NCI-H82 treated with DMSO at 0.1 percent for 48 hours (cell line): Measurements from ENCODE around the gene MAS1.
"Not testable (repeated sequence)": the region's sequence is repeated elsewhere in the genome, so short reads cannot be mapped to it uniquely, and the experiment has no call there.

Experiments used
- DNase-seq: peaks from one replicate; lab custom pipeline; 2025; ENCODE audit not compliant: unreplicated experiment; lab: John Stamatoyannopoulos, UW

MAS1 gene

DNA sequence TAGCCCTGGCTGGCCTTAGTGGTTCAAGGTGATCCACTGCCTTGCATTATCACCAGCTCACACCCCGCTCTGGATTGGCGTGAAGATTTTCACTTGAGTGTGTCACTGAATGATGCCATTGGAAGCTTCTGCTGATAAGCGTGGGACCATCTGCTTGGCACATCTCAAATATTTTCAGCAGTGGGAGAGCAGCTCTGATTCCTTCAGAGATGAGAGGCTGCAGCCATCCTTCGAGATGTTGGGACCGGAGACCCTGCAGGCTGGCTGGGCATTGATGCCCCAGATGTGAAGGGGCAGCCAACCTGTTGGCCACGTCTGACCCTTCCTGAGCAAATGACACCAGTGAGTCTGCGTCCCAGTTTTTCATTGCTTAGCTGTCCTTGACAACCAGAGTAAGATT lies at the start of gene MAS1:
TSS of gene MAS1 (plus strand) at position 197 of the 400 bp plus-strand sequence. CDS start 15,968 bp downstream, outside the sequence.
- DNase-seq, result no peak

DNA sequence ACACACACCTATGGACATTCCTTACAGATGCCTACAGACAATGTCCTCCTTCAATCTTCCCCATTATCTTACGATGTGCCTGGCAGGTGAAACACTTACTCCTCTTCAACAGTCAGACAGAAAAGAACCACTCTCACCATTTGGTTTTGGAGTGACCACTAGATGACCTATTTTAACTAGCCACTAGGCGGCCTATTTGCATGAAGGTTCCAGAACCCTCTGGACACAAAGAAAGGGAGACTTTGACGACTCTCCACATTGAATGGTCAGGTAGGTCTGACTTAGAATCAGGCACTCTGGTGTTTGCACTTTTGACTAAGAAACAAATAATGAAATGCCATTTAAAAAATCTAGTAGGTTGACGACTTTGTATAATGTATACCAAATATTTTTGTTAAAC lies 48.8 kb upstream of the MAS1 start:
- no peak for DNase-seq

DNA sequence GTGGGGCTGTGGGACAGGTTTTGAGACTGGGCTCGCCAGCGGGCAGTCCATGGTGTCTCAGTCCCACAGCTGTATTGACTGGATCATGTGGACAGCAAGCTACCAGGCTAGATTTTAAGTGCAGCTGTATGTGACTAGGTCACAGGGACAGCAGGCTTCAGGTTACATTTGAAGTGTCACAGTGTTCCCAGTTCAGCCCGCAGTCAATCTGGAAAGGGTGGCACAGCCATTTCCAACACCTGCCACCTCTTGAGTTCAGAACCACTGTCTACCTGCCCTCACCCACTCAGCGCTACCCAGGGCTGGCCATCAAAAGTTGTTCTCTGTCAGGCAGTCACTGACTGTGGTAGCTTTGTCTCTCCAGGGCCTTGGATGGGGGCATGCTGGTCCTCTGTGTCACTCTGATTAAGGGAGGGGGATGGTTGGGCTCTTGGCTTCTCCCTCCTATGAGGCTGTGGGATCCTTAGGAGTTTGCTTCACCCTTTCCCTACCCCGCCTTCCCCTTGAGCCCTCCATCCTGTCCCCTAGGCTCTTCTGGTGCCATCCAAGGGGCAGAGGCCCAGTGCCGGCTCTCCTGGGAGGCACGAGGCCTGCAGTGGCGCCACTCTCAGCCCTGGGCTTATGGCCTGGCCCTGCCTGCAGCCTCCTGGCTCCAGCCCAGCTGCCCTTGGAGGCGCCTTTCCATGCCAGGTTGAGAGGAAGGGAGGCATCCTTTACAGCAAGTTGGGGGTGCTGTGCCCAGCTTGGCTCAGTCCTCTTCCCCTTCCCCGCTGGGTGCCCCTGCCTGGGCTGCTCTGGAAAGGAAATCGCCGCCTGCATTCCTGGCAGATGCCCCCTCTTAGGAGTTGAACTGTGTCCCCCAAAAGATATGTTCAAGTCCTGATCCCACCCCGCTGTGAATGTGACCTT lies 45.8 kb upstream of the MAS1 start:
- DNase-seq, result no peak

DNA sequence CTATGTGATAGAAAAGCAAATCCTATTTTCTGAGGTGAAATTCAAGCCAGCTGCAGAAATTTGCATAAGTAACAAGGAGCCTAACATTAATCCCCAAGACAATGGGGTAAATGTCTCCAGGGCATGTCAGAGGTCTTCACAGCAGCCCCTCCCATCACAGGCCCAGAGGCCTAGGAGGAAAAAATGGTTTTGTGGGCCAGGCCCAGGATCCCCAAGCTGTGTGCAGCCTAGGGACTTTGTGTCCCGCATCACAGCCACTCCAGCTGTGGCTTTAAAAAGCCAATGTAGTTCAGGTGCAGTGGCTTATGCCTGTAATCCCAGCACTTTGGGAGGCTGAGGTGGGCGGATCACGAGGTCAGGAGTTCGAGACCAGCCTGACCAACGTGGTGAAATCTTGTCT lies 42.2 kb upstream of the MAS1 start:
- not testable (repeated sequence) for DNase-seq

DNA sequence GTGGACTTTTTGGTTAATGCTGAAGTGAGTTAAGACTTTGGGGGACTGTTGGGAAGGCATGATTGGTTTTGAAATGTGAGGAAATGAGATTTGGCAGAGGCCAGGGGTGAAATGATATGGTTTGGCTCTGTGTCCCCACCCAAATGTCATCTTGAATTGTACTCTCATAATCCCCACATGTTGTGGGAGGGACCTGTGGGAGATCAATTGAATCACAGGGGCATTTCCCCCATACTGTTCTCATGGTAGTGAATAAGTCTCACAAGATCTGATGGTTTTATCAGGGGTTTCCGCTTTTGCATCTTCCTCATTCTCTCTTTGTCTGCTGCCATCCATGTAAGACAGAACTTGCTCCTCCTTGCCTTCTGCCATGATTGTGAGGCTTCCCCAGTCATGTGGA lies 40.9 kb upstream of the MAS1 start:
- DNase-seq, result not testable (repeated sequence)

DNA sequence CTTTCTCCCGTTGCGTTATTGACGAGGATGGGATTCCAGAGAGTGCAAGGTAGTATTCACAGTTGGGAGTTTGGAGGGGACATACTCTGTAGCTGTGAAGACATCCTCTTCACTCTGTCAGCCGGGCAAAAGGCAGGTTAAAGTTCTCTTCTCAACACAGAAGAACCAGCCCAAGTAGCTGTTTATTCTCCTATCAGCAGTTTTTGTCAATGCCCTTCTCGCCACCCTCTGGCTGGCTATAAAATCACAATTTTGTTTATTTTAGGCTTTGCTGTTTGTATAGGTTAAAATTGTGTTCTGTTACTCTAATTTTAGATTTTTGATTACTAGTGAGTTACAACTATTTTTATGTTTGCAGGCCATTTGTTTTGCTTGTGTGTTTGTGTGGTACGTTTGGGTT lies 37.9 kb upstream of the MAS1 start:
- no peak for DNase-seq

DNA sequence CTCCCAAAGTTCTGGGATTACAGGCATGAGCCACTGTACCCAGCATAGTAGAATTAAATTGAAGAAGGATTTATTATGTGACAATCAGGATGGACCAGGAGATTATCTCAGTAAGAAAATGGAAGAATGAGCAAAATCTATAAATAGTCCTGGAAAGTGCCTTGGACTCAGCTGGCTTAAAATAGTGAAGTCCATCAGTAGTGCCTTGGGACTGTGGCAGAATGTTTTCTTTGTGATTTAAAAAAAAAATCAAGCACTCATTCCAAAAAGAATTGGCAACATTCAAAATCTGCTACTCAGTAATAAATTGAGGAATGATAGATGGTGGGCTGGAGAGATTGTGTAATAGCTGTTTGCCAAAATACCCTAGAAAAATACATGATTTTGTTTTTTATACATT lies 37.0 kb upstream of the MAS1 start:
- no peak for DNase-seq

DNA sequence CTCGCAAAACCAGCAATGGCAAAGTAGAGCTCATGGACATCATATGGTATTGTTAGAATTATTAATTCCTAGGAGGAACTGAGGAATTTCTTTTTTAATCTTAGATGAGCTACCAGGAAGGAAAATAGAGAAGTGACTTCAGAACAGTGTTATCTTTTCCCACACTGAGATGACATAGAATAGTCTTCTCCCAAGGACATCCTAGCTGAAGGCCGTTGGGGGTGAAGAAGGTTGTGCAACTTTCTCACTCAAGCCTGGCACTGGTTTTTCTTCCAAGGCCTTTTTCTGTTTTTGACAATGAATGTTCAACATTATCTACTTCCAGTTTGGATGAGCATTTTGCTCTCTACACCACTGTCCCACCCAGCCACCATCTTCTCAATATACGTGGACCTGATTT lies 35.8 kb upstream of the MAS1 start:
- DNase-seq, result no peak

DNA sequence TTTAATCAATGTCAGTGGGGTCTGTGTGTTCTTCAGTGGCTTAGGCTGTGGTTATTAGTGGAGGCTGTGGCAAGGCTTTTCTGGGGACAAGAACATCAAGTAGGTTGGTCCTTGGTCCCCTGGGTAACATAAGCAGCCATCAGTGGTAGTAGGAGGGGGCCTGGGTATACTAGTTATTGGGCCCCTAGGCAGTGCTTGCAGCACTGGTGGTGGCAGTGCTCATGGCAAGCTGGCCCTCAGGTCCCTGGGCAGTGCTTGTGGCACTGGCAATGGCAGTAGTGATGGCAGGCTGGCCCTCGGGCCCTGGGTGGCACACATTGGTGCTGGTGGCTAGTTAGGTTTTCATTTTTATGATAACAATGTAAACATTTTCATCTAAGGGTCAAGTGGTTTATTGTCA lies 32.5 kb upstream of the MAS1 start:
- no peak for DNase-seq

DNA sequence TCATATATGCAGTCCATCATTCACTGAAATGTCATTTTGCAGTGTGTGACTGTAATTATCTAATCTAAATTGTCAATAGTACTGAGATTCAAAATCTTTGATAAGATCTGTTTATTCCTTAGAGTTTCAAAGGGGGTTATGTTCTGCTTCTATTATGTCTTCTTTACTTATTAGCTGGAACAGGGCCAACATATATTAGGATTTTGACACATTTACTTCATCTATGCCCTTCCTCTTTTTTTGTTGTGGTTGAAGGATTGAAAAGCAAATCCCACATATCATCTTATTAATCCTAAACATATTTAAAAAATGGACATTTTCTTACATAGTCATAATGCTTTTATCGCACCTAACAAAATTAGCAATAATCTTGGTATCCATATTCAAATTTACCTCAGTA lies 30.3 kb upstream of the MAS1 start:
- no peak for DNase-seq

DNA sequence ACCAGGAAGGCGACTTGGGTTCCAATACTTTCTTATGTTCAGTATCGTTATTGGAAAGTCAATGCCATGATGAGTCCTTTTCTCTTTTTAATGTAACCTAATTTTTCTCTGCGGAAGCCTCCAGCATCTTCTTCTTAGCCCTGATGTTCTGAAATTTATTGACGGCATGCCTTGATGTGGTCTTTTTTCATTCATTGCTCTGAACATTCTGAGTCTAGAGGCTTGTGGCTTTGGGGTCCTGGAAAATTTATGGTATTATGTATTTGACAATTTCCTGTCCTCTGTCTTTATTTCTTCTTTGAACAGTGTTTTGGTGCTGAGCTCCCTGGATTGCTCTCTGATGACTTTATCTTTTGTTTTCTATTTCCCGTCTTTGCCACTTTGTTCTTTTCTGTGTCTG lies 28.7 kb upstream of the MAS1 start:
- no peak for DNase-seq

DNA sequence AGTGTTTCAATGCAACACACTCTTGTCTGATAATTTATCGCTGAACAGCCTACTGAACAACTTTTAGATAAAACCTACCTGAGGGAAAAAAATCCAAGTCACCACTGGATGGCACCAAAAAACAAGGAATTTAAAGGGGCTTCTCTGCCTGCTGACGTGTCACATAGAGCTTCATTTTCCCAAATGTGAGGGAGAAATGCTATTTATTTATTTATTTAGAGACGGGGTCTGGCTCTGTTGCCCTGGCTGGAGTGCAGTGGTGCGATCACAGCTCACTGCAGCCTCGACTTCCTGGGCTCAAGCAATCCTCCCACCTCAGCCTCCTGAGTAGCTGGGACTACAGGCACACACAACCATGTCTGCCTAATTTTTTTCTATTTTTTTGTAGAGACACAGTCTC lies 27.4 kb upstream of the MAS1 start:
- peak; percentile 6 for DNase-seq

DNA sequence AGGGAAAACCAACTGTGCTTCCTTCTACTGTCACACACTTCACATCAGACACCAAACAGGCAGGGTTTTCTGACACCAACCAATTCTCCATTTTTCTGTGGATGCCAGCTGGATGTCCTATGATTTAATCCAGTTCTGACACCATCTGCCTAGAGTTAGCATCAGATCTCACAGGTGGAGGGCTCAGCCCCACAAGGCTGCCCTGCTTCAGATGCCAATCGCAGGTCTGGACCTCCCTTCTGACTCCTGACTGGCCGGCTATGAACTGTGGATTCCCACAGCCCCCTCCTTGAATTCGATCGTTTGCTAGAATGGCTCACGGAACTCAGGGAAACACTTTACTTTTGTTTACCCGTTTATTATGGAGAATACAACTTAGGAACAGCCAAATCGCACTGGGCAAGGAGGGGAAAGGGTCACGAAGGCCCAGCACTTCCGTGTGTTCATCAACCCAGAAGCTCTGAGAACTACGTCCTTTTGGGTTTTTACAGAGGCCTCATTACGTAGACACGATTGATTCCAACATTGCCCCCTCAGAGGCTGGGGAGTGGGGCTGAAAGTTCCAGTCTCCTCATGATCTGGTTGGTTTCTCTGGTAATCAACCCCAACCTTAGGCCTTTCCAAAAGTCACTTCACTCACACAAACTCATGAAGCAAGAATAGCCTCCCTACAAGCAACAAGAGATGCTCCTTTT lies 25.4 kb upstream of the MAS1 start:
- DNase-seq, result no peak

DNA sequence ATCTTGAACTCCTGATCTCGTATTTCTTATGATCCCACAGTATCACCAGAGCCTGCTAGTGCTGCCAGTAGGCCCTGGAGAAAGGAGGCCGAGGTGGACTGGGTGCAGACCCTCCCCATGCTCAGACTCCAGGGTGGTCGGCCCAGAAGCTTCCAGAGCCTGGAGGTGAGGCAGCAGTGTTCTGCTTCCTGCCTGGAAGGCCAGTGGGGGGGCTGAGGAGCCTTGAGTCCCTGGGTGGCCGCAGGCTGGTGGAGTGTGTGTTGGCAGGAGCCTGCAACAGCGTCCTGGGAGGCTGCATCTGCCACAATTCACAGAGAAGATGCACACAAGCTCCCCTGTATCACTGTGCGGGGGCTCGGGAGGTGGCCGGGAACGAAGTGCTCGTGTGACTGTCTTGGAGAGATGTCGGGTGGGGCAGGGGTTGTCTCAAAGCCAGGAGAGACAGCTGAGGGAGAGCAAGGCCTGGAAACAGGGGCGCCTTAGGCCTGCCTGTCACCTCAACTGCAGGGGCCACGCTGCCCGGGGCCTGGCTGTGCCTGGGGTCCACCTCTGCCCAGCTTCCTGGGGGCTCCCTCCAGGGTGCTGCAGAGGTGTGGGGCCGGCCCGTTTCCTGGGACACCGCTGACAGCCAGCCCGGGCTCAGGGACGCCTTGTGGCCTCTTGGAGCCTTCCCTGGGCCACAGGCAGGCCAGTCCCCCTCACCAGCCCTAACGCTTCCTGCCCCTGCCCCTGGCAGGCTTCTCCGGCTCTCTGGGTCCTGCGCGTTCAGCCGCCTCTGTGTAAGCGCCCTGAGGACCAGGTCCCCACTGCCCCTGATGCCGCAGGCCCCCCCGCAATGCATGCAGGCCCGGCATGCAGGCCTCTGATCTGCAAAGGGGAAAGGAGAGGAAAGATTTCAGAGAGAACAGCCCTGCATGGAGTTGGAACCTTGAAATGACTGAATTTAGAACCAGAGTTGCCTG lies 24.2 kb upstream of the MAS1 start:
- DNase-seq, result no peak

DNA sequence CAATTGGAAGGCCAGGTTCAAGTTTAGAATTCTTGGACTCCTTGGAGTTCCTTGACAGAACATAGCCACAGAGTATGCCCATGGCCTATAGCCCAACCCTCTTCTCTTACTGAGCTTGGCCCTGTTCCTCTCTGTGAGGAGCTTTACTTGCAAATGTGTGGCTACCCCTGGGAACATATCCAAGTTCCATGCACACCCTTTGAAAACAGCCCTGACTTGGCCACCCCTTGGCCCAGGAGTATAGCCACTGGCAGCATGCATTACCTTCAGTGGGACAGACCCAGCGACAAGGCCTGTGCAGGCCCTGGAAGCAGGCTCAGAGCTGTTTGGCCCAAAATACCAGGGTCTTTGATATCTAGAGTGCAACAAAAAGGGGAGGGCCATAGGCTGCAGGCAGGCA lies 19.5 kb upstream of the MAS1 start:
- DNase-seq, result no peak

DNA sequence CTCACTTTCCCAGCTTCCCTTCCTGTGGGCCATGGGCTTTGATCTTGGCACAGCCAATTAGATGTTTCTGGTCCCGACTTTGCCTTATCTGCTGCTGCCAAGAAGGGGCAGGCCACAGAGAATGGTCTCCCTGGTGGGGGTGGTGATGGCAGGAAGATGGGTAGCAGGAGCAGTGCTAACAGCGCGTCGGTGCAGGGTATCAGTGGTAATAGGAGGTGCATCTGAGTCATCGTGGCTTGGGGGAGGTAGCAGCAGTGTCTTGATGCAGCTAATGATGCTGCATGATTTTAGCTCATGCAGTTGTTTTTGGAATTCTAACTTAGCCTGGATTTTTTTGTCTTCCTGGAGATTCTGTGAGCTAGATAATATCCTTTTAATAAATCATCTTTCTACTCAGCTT lies 18.9 kb upstream of the MAS1 start:
- no peak for DNase-seq

DNA sequence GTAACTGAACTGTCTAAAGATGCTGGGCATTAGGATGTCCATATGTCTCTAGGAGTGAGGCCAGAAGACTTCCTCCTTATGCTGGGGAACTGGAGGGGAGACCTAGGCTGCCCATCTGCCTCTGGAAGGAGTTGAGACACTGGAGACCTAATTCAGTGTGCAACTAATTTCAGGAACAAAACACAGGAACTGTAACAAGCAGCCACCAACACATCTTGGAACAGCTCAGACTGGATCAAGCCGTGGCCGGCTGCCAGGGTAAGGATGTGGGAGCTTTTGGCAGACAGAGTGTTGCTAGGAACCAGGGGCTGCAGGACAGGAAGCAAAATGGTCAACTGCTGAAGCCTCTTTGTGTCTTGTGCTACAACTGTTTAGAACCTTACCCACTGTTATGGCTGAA lies 16.4 kb upstream of the MAS1 start:
- no peak for DNase-seq

DNA sequence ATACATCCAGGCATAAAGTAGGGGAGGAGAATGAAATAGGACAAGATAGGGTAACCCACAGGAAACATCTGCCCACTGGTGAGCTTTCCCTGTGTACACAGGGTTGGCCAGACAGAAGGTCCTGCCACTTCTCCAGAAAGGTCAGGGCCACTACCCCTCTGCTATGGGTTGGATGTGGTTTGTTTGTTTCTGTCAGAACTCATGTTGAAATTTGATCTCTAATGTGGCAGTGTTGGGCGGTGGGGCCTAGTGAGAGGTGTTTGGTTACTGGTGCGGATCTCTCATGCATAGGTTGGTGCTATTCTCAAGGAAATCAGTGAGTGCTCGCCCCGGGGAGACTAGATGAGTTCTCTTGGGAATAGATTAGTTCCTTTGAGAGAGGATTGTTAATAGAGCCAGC lies 15.6 kb upstream of the MAS1 start:
- no peak for DNase-seq

DNA sequence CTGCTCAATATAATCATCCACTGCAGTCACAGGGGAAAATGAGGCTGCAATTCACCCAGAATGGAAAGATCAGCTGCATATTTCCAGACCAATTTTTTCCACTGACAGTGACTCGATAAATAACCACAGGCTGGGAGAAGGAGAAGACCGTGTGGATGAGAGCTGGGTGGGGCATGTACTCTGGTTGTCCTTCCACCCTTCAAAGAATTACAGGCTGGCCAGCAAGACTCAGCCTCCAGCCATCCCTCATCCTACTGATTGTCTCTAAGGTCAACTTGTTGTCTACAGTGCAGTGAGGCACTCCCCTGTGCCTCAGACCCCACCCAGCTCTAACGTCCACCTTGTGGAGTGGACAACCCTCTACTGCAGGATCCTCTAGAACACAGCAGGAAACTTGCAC lies 14.5 kb upstream of the MAS1 start:
- DNase-seq, result no peak

DNA sequence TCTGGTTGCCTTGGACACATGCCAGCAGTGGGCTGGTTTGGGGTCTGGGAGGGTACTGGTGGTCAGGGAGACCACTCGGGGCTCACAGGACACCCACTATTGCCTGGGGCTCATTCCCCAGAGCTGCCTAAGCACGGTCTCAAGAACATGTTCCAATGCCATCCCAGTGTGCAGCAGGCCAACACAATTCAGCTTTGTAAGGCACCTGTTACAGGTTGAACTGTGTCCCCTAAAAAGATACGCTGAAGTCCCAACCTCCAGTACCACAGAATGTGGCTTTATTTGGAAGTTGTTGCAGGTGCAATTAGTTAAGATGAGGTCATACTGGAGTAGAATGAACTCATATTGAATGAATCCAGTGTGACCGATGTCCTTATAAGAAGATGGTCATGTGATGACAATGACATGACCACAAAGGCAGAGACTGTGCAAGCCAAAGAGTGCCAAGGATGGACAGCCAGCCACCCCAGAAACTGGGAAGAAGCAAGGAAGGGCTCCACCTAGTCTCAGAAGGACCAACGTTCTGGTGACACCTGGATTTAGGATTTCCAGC lies 13.5 kb upstream of the MAS1 start:
- DNase-seq, result no peak

DNA sequence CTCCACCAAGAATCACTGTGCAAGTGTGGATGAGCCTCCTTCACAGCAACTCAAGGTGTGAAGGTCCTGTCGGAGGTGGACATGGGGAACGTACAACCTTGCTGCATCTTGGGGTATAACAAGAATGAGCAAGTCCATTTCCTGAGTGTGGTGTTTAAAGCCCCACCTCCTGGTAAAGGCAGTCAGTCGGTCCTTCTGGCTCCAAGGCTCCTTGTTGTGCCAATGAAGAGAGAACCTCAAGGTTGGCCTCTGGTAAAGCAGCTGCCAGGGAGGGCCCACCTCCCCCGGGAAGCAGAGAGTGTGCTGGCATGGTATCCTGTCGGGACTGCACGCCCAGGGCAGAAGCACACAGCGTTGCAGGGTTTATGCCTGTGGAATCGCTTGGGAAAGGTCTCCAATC lies 12.4 kb upstream of the MAS1 start:
- no peak for DNase-seq
